ENCODE data around the gene TMPRSS9.
"Not testable (repeated sequence)": the region's sequence is repeated elsewhere in the genome, so short reads cannot be mapped to it uniquely, and the experiment has no call there.

The TMPRSS9 gene

DNA sequence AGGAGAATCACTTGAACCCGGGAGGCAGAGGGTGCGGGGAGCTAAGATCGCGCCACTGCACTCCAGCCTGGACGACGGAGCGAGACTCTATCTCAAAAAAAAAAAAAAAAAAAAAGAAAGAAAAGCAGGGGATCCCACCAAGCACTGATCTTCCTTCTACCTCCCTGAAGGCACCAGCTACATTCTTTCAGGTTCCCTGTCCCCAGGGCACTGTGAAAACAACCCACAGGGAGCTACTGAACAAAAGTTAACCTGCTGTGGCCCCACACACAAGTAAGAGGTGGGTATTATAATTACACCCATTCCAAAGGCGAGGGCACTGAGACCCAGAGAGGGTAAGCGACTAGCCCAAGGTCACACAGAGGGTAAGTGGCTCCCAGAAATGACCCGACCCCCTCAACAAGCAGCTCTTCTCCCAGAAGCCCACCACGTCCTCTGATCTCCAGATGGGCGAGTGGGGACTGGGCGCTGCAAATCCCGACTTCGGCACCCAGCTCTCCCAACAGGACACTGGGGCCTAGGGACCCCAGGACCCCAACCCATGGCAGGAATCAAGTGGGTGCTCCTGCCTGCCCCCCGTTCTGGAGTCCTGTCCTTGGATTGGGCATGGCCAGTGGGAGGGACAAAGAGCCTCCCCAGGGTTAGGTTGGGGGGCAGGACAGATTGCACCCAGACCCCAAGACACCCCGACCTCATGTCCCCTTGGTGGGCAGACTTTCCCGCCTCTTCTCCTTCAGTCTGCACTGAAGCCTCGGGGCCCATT is 94.3 kb downstream of the TMPRSS9 start:
- no peak for DNase-seq
- TF ChIP-seq POLR2A (IDR thresholded peaks at IDR 0.05; ENCODE audit: low read length) (no peak), GATA1 (IDR thresholded peaks at IDR 0.05; ENCODE audit: low read depth, low read length) (no peak)

DNA sequence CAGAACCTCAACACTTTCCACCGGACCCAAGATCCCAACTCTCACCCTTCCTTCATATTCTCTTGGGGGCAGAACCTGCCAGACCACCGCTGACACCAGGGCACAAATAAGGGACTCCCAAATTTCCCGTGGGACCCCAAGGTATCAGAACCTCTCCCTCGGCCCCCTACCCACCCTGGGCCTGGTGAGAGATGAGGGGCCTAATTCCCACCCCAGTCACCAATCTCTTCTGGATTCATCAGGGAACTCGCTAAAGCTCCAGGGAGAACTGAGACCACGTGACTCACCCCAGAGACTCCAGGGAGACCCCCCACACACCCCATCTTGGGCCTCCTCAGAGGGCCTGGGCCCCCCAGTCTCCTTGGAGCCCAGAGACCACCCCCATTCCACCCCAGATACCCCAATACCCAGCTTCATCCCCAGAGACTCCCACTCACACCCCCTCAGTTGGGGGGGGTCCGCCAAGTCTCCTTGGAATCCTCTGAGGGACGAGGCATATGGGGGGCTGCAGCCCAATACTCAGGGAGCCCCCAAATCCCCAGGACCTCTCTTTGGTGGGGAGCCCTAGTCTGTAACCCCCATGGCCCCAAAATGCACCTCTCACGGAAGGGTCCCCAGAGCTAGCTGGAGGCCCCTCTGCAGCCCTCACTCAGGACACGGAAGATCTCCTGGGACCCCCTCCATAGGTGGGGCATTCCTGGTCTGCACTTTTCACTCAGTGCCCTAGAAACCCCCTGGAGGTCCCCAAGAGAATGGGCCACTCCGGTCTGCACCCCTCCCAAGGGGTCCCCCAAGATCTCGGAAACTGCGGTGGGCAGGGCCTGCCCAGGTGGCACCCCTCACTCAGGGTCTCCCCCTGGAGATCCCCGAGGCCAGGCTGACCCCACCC is 95.1 kb downstream of the TMPRSS9 start:
- no peak for DNase-seq
- TF ChIP-seq POLR2A (IDR thresholded peaks at IDR 0.05; ENCODE audit: low read length) (no peak), GATA1 (IDR thresholded peaks at IDR 0.05; ENCODE audit: low read depth, low read length) (no peak)

- TF ChIP-seq GATA1 (IDR thresholded peaks at IDR 0.05; ENCODE audit: low read depth, low read length) (no peak), POLR2A (IDR thresholded peaks at IDR 0.05; ENCODE audit: low read length) (no peak)
- peak; percentile 49 to 53 for DNase-seq
These were observed 95.9 kb downstream of the TMPRSS9 start for GRCh38 chr19:2455851-2456570.

GRCh38 chr19:2457394-2458037 is 97.5 kb downstream of the TMPRSS9 start:
- no peak for DNase-seq
- TF ChIP-seq GATA1 (IDR thresholded peaks at IDR 0.05; ENCODE audit: low read depth, low read length) (no peak), POLR2A (IDR thresholded peaks at IDR 0.05; ENCODE audit: low read length) (no peak)

- TF ChIP-seq POLR2A (IDR thresholded peaks at IDR 0.05; ENCODE audit: low read length) (no peak), GATA1 (IDR thresholded peaks at IDR 0.05; ENCODE audit: low read depth, low read length) (no peak)
- no peak for DNase-seq
These were observed 98.0 kb downstream of the TMPRSS9 start for GRCh38 chr19:2458054-2458453.

DNA sequence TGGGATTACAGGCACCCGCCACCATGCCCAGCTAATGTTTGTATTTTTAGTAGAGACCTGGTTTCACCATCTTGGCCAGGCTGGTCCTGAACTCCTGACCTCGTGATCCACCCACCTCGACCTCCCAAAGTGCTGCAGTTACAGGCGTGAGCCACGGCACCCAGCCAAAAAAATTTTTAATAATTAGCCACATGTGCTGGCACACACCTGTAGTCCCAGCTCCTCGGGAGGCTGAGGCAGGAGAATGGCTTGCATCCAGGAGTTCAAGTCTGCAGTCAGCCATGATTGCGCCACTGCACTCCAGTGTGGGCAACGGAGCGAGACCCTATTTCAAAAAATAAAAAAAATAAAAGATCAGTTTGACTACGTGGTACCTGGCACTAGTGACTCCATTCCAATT is 98.7 kb downstream of the TMPRSS9 start:
- not testable (repeated sequence) for DNase-seq

DNA sequence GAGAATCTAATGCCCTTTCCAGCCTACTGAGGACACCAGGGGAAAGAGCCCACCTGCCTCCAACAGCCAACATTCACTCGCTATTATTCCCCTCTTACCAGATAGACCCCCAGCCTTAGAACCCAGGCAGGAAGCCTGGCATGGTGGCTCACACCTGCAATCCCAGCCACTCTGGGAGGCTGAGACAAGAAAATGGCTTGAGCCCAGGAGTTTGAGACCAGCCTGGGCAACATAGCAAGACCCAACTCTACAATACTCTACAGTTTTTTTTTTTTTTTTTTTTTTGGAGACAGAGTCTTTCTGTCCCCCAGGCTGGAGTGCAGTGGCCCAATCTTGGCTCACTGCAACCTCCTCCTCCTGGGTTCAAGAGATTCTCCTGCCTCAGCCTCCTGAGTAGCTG is 100.2 kb downstream of the TMPRSS9 start:
- no peak for DNase-seq
- TF ChIP-seq GATA1 (IDR thresholded peaks at IDR 0.05; ENCODE audit: low read depth, low read length) (no peak), POLR2A (IDR thresholded peaks at IDR 0.05; ENCODE audit: low read length) (no peak)

- peak; percentile 33 for TF ChIP-seq POLR2A (IDR thresholded peaks at IDR 0.05; ENCODE audit: low read length)
- no peak for TF ChIP-seq GATA1 (IDR thresholded peaks at IDR 0.05; ENCODE audit: low read depth, low read length)
- peak; percentile 62 to 67 for DNase-seq
These were observed 101.9 kb downstream of the TMPRSS9 start for GRCh38 chr19:2461751-2462634.

DNA sequence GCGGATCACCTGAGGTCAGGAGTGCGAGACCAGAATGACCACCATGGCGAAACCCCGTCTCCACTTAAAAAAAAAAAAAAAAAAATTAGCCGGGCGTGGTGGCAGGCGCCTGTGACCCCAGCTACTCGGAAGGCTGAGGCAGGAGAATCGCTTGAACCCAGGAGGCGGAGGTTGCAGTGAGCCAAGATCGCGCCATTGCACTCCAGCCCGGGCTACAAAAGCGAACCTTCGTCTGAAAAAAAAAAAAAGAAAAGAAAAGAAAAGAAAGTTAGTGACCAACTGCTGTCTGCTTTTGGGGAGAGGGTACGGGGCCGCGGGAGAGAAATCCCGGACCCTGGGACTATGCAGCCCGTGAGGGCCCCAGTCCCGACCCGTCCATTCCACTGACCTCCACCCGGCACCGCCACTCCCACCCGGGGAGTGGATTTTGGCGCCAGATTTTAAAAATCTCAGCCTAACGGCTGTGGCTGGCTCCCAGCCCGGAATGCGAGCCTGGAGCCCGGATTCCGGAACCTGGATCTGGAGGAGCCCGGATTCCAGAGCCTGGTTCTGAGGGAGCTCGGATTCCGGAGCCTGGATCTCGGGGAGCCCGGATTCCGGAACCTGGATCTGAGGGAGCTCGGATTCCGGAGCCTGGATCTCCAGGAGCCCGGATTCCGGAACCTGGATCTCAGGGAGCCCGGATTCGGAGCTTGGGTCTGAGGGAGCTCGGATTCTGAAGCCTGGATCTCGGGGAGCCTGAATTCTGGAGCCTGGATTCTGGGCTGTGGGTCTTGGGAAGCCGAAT is 102.8 kb downstream of the TMPRSS9 start:
- no peak for DNase-seq
- TF ChIP-seq GATA1 (IDR thresholded peaks at IDR 0.05; ENCODE audit: low read depth, low read length) (no peak), POLR2A (IDR thresholded peaks at IDR 0.05; ENCODE audit: low read length) (no peak)

- not testable (repeated sequence) for DNase-seq
These were observed 103.6 kb downstream of the TMPRSS9 start for GRCh38 chr19:2463694-2464093.

GRCh38 chr19:2464389-2464788 is 104.3 kb downstream of the TMPRSS9 start:
- no peak for DNase-seq
- TF ChIP-seq POLR2A (IDR thresholded peaks at IDR 0.05; ENCODE audit: low read length) = no peak
- no peak for TF ChIP-seq GATA1 (IDR thresholded peaks at IDR 0.05; ENCODE audit: low read depth, low read length)

- DNase-seq = no peak
- TF ChIP-seq POLR2A (IDR thresholded peaks at IDR 0.05; ENCODE audit: low read length) (no peak), GATA1 (IDR thresholded peaks at IDR 0.05; ENCODE audit: low read depth, low read length) (no peak)
These were observed 108.5 kb downstream of the TMPRSS9 start for GRCh38 chr19:2468596-2468995.

Data from erythroblast (primary cell).